Measurements from ENCODE around the gene ALKBH7. TPM values are rescaled to one million over a fixed set of nuclear protein-coding genes. Genes with fewer than 3 reads are reported as not detected.

The ALKBH7 gene
- total and polyA plus RNA-seq, 10 of the 15 experiments (the other 5 are each of a cell fraction or from before 2014, with no cell fraction given) = 0.31 to 82.5 (median 37.6) TPM

GRCh38 chr19:6372594-6373095, at the start of gene ALKBH7 (continued):
- TF ChIP-seq DPF2 (IDR thresholded peaks at IDR 0.05) (peak; percentile 98), BRCA1 (IDR thresholded peaks at IDR 0.05; ENCODE audit: low read depth, low read length) (no peak), YY1 (IDR thresholded peaks at IDR 0.05; ENCODE audit: low read depth, low read length) (peak; percentile 86), NFYB (IDR thresholded peaks at IDR 0.05; ENCODE audit: insufficient read depth, low read depth, low read length) (peak; percentile 100), YBX1 (IDR thresholded peaks at IDR 0.05) (no peak), POU2F2 (IDR thresholded peaks at IDR 0.05; ENCODE audit: borderline replicate concordance, low read depth, low read length) (no peak), MEF2B (IDR thresholded peaks at IDR 0.05; ENCODE audit: partially characterized antibody, poor library complexity, severe bottlenecking) (no peak), NKRF (conservative IDR thresholded peaks at IDR 0.05) (peak; percentile 89), BHLHE40 (IDR thresholded peaks at IDR 0.05; ENCODE audit: borderline replicate concordance in 1 of 2, low read depth in 2 of 2, low read length in 1 of 2) (peak in 1 of 2 experiments; percentile 63; a peak in 1 of 4 replicates), RB1 (IDR thresholded peaks at IDR 0.05; ENCODE audit: borderline replicate concordance) (peak; percentile 82), BACH1 (IDR thresholded peaks at IDR 0.05; ENCODE audit: borderline replicate concordance) (peak; percentile 72; the same call in 1 of the 2 replicates), NR2C1 (IDR thresholded peaks at IDR 0.05) (peak; percentile 72), IKZF1 (conservative IDR thresholded peaks at IDR 0.05) (peak; percentile 67), GATAD2B (conservative IDR thresholded peaks at IDR 0.05; ENCODE audit: low read depth) (peak; percentile 68; the same call in 1 of the 2 replicates), ZBED1 (IDR thresholded peaks at IDR 0.05; ENCODE audit: borderline replicate concordance) (no peak), IRF5 (IDR thresholded peaks at IDR 0.05; ENCODE audit: borderline replicate concordance) (no peak), SMAD5 (IDR thresholded peaks at IDR 0.05; ENCODE audit: low read depth) (0 out of 2 replicates have a peak, but pooled peaks have one; percentile 34)
- TF ChIP-seq, protein P1, sequence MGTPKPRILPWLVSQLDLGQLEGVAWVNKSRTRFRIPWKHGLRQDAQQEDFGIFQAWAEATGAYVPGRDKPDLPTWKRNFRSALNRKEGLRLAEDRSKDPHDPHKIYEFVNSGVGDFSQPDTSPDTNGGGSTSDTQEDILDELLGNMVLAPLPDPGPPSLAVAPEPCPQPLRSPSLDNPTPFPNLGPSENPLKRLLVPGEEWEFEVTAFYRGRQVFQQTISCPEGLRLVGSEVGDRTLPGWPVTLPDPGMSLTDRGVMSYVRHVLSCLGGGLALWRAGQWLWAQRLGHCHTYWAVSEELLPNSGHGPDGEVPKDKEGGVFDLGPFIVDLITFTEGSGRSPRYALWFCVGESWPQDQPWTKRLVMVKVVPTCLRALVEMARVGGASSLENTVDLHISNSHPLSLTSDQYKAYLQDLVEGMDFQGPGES (IDR thresholded peaks at IDR 0.05) = peak; percentile 100
- TF ChIP-seq, protein P2, sequence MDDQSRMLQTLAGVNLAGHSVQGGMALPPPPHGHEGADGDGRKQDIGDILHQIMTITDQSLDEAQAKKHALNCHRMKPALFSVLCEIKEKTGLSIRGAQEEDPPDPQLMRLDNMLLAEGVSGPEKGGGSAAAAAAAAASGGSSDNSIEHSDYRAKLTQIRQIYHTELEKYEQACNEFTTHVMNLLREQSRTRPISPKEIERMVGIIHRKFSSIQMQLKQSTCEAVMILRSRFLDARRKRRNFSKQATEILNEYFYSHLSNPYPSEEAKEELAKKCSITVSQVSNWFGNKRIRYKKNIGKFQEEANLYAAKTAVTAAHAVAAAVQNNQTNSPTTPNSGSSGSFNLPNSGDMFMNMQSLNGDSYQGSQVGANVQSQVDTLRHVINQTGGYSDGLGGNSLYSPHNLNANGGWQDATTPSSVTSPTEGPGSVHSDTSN (IDR thresholded peaks at IDR 0.05; ENCODE audit: insufficient replicate concordance, low read depth, low read length) = peak; percentile 99
- TF ChIP-seq, protein P3, sequence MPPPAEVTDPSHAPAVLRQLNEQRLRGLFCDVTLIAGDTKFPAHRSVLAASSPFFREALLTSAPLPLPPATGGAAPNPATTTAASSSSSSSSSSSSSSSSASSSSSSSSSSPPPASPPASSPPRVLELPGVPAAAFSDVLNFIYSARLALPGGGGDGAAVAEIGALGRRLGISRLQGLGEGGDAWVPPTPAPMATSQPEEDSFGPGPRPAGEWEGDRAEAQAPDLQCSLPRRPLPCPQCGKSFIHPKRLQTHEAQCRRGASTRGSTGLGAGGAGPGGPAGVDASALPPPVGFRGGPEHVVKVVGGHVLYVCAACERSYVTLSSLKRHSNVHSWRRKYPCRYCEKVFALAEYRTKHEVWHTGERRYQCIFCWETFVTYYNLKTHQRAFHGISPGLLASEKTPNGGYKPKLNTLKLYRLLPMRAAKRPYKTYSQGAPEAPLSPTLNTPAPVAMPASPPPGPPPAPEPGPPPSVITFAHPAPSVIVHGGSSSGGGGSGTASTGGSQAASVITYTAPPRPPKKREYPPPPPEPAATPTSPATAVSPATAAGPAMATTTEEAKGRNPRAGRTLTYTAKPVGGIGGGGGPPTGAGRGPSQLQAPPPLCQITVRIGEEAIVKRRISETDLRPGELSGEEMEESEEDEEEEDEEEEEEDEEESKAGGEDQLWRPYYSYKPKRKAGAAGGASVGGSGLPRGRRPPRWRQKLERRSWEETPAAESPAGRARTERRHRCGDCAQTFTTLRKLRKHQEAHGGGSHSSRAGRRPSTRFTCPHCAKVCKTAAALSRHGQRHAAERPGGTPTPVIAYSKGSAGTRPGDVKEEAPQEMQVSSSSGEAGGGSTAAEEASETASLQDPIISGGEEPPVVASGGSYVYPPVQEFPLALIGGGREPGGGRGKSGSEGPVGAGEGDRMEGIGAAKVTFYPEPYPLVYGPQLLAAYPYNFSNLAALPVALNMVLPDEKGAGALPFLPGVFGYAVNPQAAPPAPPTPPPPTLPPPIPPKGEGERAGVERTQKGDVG (CRISPR knock-in tag; IDR thresholded peaks at IDR 0.05) = 0 out of 2 replicates have a peak, but pooled peaks have one; percentile 47

Data from GM12878 (cell line).